ENCODE measurements around the gene SLC2A4RG. TPM values are rescaled to one million over a fixed set of nuclear protein-coding genes. Genes with fewer than 3 reads are reported as not detected.

Gene SLC2A4RG
- total and polyA plus RNA-seq, 2 of the 13 experiments (the other 11 are each of a cell fraction or from before 2014, with no cell fraction given): 91.4 to 95.9 TPM

- TF ChIP-seq ZNF646 (CRISPR knock-in tag; IDR thresholded peaks at IDR 0.05) (no peak), LBX2 (CRISPR knock-in tag; IDR thresholded peaks at IDR 0.05; ENCODE audit: borderline replicate concordance) (no peak), AKAP8 (CRISPR knock-in tag; IDR thresholded peaks at IDR 0.05) (peak; percentile 95), ZNF318 (CRISPR knock-in tag; IDR thresholded peaks at IDR 0.05) (peak; percentile 70; the same call in 1 of the 2 replicates), SRY (CRISPR knock-in tag; IDR thresholded peaks at IDR 0.05) (peak; percentile 53), MYPOP (CRISPR knock-in tag; IDR thresholded peaks at IDR 0.05) (peak; percentile 63; the same call in 1 of the 2 replicates), CBX1 (IDR thresholded peaks at IDR 0.05; ENCODE audit: low read depth) (no peak)
Observed at GRCh38 chr20:63736893-63737694, 2.5 kb upstream of the SLC2A4RG start (continued).

All from HepG2 (cell line).